ENCODE measurements around the gene TIMP2.

TIMP2 gene

DNA sequence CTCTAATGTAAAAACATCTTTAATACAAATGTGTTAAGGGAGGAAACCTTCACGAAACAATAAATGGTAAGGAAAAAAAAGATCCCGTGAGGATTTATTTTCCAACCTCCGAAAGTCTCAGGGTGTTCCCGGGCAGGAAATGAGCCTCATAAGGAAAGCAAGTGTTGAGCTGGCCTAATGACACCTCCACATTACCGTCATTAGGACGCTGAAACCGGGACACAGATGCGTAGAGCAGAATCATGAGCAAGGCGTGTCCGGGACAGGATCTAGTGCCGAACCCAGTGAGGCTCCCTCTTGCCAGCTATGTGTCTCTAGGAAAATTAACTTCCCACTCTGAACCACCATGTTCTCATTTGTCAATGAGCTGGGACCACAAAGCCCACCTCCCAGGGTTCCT is 120.4 kb downstream of the TIMP2 start:
- no peak for DNase-seq

DNA sequence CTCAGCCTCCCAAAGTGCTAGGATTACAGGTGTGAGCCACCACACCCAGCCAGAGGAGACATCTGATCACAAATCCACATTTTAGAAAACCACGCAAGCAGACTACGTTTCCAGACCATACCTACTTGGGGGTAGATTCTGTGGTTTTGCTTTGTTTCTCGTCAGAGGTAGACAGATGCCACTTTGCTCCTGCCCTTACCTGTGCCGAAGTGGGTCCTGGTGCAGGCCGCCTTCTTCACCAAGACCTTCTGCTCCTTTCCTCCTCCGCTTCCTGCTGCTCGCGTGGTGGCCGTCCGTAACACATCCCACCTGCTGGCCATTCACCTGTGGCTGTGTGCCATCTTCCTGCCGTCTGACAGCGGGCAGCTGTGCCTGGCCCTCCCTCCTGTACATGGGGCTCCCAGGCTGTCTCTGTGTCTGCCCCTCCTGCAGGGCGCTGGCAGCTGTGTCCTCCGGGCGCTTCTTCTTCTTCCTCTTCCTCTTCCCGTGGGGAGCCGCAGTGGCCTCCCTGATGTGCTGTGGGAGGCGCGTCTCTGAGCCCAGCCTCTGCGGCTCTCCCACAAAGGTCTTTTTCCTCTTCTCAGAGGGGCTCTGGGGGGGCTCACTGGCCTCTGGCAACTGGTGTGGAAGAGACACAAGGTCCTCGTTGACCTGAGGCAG is 121.9 kb downstream of the TIMP2 start:
- no peak for DNase-seq
